Endothelial cell of umbilical vein (primary cell): ENCODE measurements around the gene LHFPL2. TPM values are rescaled to one million over a fixed set of nuclear protein-coding genes. Genes with fewer than 3 reads are reported as not detected.
A peak's percentile ranks its signal among the peaks of the same experiment; 100 is the strongest.

Experiments used
- BruUV-seq: library from RNA; stranded (reverse); fragments of 400-500 nt; replicated peaks from 2 replicates; lab custom pipeline; 2021; lab: Mats Ljungman, UMichigan
- CTCF ChIA-PET: fragments of 300-600, 350-600 bp; sonication (Branson Sonifier 250); formaldehyde crosslinking; loops from one replicate; lab custom pipeline; 2021; ENCODE audit warnings: antibody characterized with exemption, inconsistent platforms; lab: Charles Lee
- POLR2A ChIA-PET: fragments of 300-600, 350-600 bp; sonication (Branson Sonifier 250); formaldehyde crosslinking; loops from one replicate; lab custom pipeline; 2021; ENCODE audit warnings: antibody characterized with exemption, inconsistent platforms; lab: Charles Lee
- DNase-seq: peaks from one replicate; pipeline ENCODE4 v3.0.0-alpha.2; 2011; ENCODE audit warnings: low read depth, low spot score
- FAIRE-seq: peaks from 2 replicates; lab custom pipeline; 2011; peaks lifted over from hg19 to GRCh38; lab: Jason Lieb, UNC
- H2AFZ ChIP-seq: 2 replicates; pipeline ENCODE4 v1.6.0; 2012; ENCODE audit warnings: low read depth, low read length, control low read depth, inconsistent platforms
- H3K27ac ChIP-seq: 2 replicates; pipeline ENCODE4 v1.5.1; 2011; ENCODE audit warnings: low read depth, mild to moderate bottlenecking, control low read depth, low read length, moderate library complexity; ENCODE audit not compliant: insufficient read depth
- H3K27me3 ChIP-seq, 2 experiments: 2 replicates each; pipeline versions ENCODE4 v1.6.0 to v1.6.1; 2011; ENCODE audit warnings: low read length in 2 of 2, mixed read lengths in 1 of 2; ENCODE audit not compliant: control insufficient read depth in 2 of 2, insufficient read depth in 2 of 2
- H3K36me3 ChIP-seq, 2 experiments: 2 replicates in 1 of 2; 3 replicates in 1 of 2; pipeline ENCODE4 v1.5.1; 2011; ENCODE audit warnings: low read length in 2 of 2, mild to moderate bottlenecking in 1 of 2, moderate library complexity in 1 of 2; ENCODE audit not compliant: control insufficient read depth in 2 of 2, insufficient read depth in 2 of 2; ENCODE audit errors: extremely low read depth in 1 of 2
- H3K4me1 ChIP-seq: 3 replicates; pipeline ENCODE4 v1.5.1; 2011; ENCODE audit warnings: mild to moderate bottlenecking, low read length; ENCODE audit not compliant: control insufficient read depth, insufficient read depth; ENCODE audit errors: extremely low read depth
- H3K4me2 ChIP-seq: 2 replicates; pipeline ENCODE4 v1.6.1; 2011; ENCODE audit warnings: low read length, control low read depth, mixed read lengths; ENCODE audit not compliant: insufficient read depth
- H3K4me3 ChIP-seq, 3 experiments: fragments of 200-600 bp in 1 of 3; sonication (generic), shearing (Covaris generic) in 1 of 3; replicated peaks in 1 of 3; 2 replicates each; pipeline ENCODE4 v1.5.1; 2011 to 2016; ENCODE audit warnings: control low read depth in 3 of 3, low read length in 3 of 3, mild to moderate bottlenecking in 2 of 3, inconsistent platforms in 1 of 3, low read depth in 1 of 3, moderate library complexity in 1 of 3; ENCODE audit not compliant: insufficient read depth in 1 of 3
- H3K79me2 ChIP-seq: 2 replicates; pipeline ENCODE4 v1.6.0; 2012; ENCODE audit warnings: low read length, inconsistent platforms; ENCODE audit not compliant: control insufficient read depth, insufficient read depth
- H3K9ac ChIP-seq: replicated peaks from 2 replicates; pipeline ENCODE3; 2011; ENCODE audit warnings: low read length, control low read depth; ENCODE audit not compliant: insufficient read depth; ENCODE audit errors: extremely low read depth
- H3K9me1 ChIP-seq: replicated peaks from 3 replicates; pipeline ENCODE4 v1.6.0; 2011; ENCODE audit warnings: mild to moderate bottlenecking, low read length; ENCODE audit not compliant: control insufficient read depth, insufficient read depth; ENCODE audit errors: extremely low read depth
- H3K9me3 ChIP-seq: replicated peaks from 2 replicates; pipeline ENCODE4 v1.5.1; 2012; ENCODE audit warnings: low read length, inconsistent platforms; ENCODE audit not compliant: control insufficient read depth, insufficient read depth
- H4K20me1 ChIP-seq: replicated peaks from 2 replicates; pipeline ENCODE3; 2011; ENCODE audit warnings: mild to moderate bottlenecking, low read length; ENCODE audit not compliant: control insufficient read depth, insufficient read depth; ENCODE audit errors: extremely low read depth
- CTCF ChIP-seq, 2 donors: IDR thresholded peaks; 1 replicate in 1 of 2; 2 replicates in 1 of 2; pipeline ENCODE4 v1.5.1; 2011; ENCODE audit warnings: low read length in 2 of 2, mild to moderate bottlenecking in 2 of 2, moderate library complexity in 2 of 2, control low read depth in 1 of 2, inconsistent platforms in 1 of 2, low read depth in 1 of 2; ENCODE audit not compliant: insufficient read depth in 1 of 2; ENCODE audit errors: extremely low read depth in 1 of 2
- EZH2 ChIP-seq: IDR thresholded peaks from 2 replicates; pipeline ENCODE4 v1.6.1; 2012; ENCODE audit warnings: borderline replicate concordance, low read depth, mild to moderate bottlenecking, moderate library complexity, low read length, inconsistent platforms; ENCODE audit not compliant: severe bottlenecking
- FOS ChIP-seq: IDR thresholded peaks from 2 replicates; pipeline ENCODE4 v1.6.1; 2011; ENCODE audit warnings: mild to moderate bottlenecking, low read length, moderate library complexity, borderline replicate concordance; ENCODE audit not compliant: insufficient read depth
- GATA2 ChIP-seq: IDR thresholded peaks from 2 replicates; pipeline ENCODE4 v1.7.0; 2011; ENCODE audit warnings: low read depth, mild to moderate bottlenecking, moderate library complexity, mixed read lengths, low read length; ENCODE audit not compliant: insufficient read length, insufficient read depth
- JUN ChIP-seq: IDR thresholded peaks from 2 replicates; pipeline ENCODE4 v1.6.1; 2011; ENCODE audit warnings: borderline replicate concordance, low read depth; ENCODE audit not compliant: insufficient read length, insufficient read depth
- MYC ChIP-seq: IDR thresholded peaks from one replicate; pipeline ENCODE4 v1.6.1; 2011; ENCODE audit warnings: mild to moderate bottlenecking, low read depth, low read length
- POLR2A ChIP-seq: IDR thresholded peaks from 2 replicates; pipeline ENCODE4 v1.6.1; 2012; ENCODE audit warnings: low read depth, mild to moderate bottlenecking, control low read depth, low read length
- POLR2AphosphoS5 ChIP-seq: IDR thresholded peaks from 2 replicates; pipeline ENCODE4 v1.6.1; 2012; ENCODE audit warnings: low read depth, mild to moderate bottlenecking, control low read depth, low read length, moderate library complexity; ENCODE audit not compliant: insufficient read depth
- dilution Hi-C: fragments of 300-500 bp; cut with MboI; formaldehyde crosslinking; loops from one replicate; pipeline ENCODE4 v1.15.0; 2019; ENCODE audit warnings: low sequenced_read_pairs; ENCODE audit not compliant: extremely low pct_ligation_motif_present
- intact Hi-C: fragments of 100-400 bp; cut with micrococcal nuclease; formaldehyde crosslinking; loops from one replicate; pipeline ENCODE4 v1.10.0; 2022
- polyA plus RNA-seq, 4 experiments: library from polyadenylated mRNA; depleted of rRNA in 3 of 4; stranded (reverse) in 3 of 4; unstranded in 1 of 4; fragments of >200 nt; gene quantifications; 2 replicates each; pipeline versions ENCODE4 v1.2.1 to v1.2.3, GENCODE V29; 2011 to 2012; ENCODE audit warnings: missing spikeins in 1 of 4
- total RNA-seq: library from RNA; stranded (reverse); gene quantifications from 2 replicates; pipeline ENCODE4 v1.2.3, GENCODE V29; 2021
- TF ChIP-seq, protein P1 (sequence below): IDR thresholded peaks from 2 replicates; pipeline ENCODE4 v1.6.1; 2011; ENCODE audit not compliant: insufficient read depth, insufficient read length

LHFPL2 gene
- total and polyA plus RNA-seq, 2 donors (not counting 3 experiments of a cell fraction or from before 2014, with no cell fraction given): 9.6 to 36.3 TPM

- Histone ChIP-seq H4K20me1 (no peaks in the 10 kb centered on the region), H3K4me2 (peak overlapping the region; percentile 5), H3K27ac (peak overlapping the region; percentile 62), H3K4me3 (no peak overlapping the region), H2AFZ (no peak overlapping the region), H3K9ac (peak overlapping the region; percentile 15), H3K36me3 (no peaks in the 10 kb centered on the region), H3K4me1 (peaks cover 48% of the 10 kb centered on the region), H3K79me2 (peaks cover 23% of the 10 kb centered on the region), H3K9me3 (no peaks in the 10 kb centered on the region), H3K9me1 (no peaks in the 10 kb centered on the region), H3K27me3 (no peaks in the 10 kb centered on the region)
- CTCF ChIA-PET: no interaction called here
- BruUV-seq: no TSS peak
- POLR2A ChIA-PET: no interaction called here
- peak; percentile 18 for FAIRE-seq
- peak; percentile 67 for DNase-seq
- TF ChIP-seq MYC: no peak
- peak; percentile 54 for TF ChIP-seq JUN
- no peak for TF ChIP-seq EZH2
- peak; percentile 40 for TF ChIP-seq FOS
- intact Hi-C loops: loop anchor here (1.0 kb wide), 1 partner anchor 24 kb away; no protein-coding TSS in a partner anchor
- dilution Hi-C loops: no loop called here
These were observed 57.4 kb downstream of the LHFPL2 start for GRCh38 chr5:78591138-78591612.

DNA sequence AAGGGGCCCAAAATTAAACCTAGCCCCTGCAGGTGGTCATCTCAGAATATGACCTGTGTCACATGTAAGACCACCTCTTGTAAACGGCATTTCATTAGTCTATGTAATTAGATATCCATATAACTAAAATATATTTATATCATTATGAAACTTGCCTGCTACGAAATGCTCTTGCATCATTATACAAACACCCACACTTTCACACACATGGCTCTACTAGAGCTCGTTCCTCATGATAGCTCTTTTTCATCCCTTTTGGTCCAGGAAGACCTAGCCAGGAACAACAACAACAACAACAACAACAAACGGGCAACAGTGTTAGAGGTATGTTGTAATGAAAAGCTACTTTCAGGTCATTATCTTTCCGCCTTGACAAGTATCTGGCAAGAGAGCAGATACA lies 58.6 kb downstream of the LHFPL2 start:
- Histone ChIP-seq H3K9me3 (no peaks in the 10 kb centered on the region), H2AFZ (no peak overlapping the region), H3K4me3 (no peak overlapping the region), H3K79me2 (peaks cover 22% of the 10 kb centered on the region), H3K9ac (no peak overlapping the region), H4K20me1 (no peaks in the 10 kb centered on the region), H3K4me1 (peaks cover 43% of the 10 kb centered on the region), H3K27me3 (no peaks in the 10 kb centered on the region), H3K36me3 (no peaks in the 10 kb centered on the region), H3K27ac (no peak overlapping the region), H3K9me1 (no peaks in the 10 kb centered on the region), H3K4me2 (no peak overlapping the region)
- intact Hi-C loops (no loop called here), dilution Hi-C loops (no loop called here)
- ChIA-PET CTCF (no interaction called here), POLR2A (no interaction called here)
- no peak for TF ChIP-seq POLR2A
- TF ChIP-seq EZH2: no peak
- no peak for TF ChIP-seq JUN
- no peak for TF ChIP-seq MYC
- TF ChIP-seq POLR2AphosphoS5: no peak
- TF ChIP-seq FOS: no peak
- TF ChIP-seq CTCF (IDR thresholded peaks at IDR 0.05; ENCODE audit: extremely low read depth in 1 of 2, insufficient read depth in 1 of 2, low read depth in 1 of 2, low read length in 2 of 2): no peak
- TF ChIP-seq GATA2: no peak
- TF ChIP-seq, protein P1, sequence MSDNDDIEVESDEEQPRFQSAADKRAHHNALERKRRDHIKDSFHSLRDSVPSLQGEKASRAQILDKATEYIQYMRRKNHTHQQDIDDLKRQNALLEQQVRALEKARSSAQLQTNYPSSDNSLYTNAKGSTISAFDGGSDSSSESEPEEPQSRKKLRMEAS: no peak
- no peak for FAIRE-seq
- BruUV-seq: no TSS peak
- no peak for DNase-seq
